A549 (cell line): ENCODE results near the gene DDX4. TPM values are rescaled to one million over a fixed set of nuclear protein-coding genes. Genes with fewer than 3 reads are reported as not detected.

Experiments
- ATAC-seq, 2 experiments: fragments of 200-7000 bp in 1 of 2; fragments of >200 bp in 1 of 2; cut with Nextera tagmentation in 1 of 2; cut with Tn5 transposase in 1 of 2; 3 replicates each; pipeline versions ENCODE4 v1.8.0 to v1.9.1; 2018 to 2020; ENCODE audit warnings: mild to moderate bottlenecking in 1 of 2, moderate library complexity in 1 of 2
- CTCF ChIA-PET: fragments of 300-600 bp; sonication (Branson Sonifier 250); formaldehyde crosslinking; extraction: SDS; loops from one replicate; lab custom pipeline; 2021; ENCODE audit warnings: antibody characterized with exemption, inconsistent platforms; lab: Yijun Ruan, JAX
- POLR2A ChIA-PET: fragments of 350-600 bp; formaldehyde crosslinking; extraction: SDS; loops from one replicate; lab custom pipeline; 2021; ENCODE audit warnings: antibody characterized with exemption, inconsistent platforms; lab: Yijun Ruan, JAX
- DNase-seq, 2 experiments: peaks; one replicate each; pipeline versions ENCODE4 v3.0.0 to v3.0.0-alpha.2; 2011 to 2016; ENCODE audit warnings: low read depth in 1 of 2, low spot score in 1 of 2
- FAIRE-seq: peaks from 2 replicates; lab custom pipeline; 2011; peaks lifted over from hg19 to GRCh38; lab: Jason Lieb, UNC
- H3K27ac ChIP-seq, 2 experiments: fragments of >200 bp; sonication (Bioruptor Twin); formaldehyde crosslinking; 3 replicates each; pipeline ENCODE4 v1.5.1; 2016 to 2017
- H3K4me1 ChIP-seq: fragments of >200 bp; sonication (Bioruptor Twin); formaldehyde crosslinking; 3 replicates; pipeline ENCODE4 v1.6.1; 2016
- H3K4me2 ChIP-seq: fragments of >200 bp; sonication (Bioruptor Twin); formaldehyde crosslinking; 3 replicates; pipeline ENCODE4 v1.6.1; 2016
- H3K4me3 ChIP-seq: fragments of >200 bp; sonication (Bioruptor Twin); formaldehyde crosslinking; 3 replicates; pipeline ENCODE4 v1.5.1; 2016
- H3K9me3 ChIP-seq: fragments of >200 bp; sonication (Bioruptor Twin); formaldehyde crosslinking; 3 replicates; pipeline ENCODE4 v1.6.1; 2016
- ATOH8 ChIP-seq: fragments of 250-450 bp; sonication (Bioruptor Pico); IDR thresholded peaks from 2 replicates; pipeline ENCODE4 v1.5.0; 2020; ENCODE audit warnings: low read depth, mild to moderate bottlenecking, moderate library complexity
- BCL3 ChIP-seq: fragments of >200 bp; sonication (Bioruptor Twin); formaldehyde crosslinking; IDR thresholded peaks from 3 replicates; pipeline ENCODE4 v1.6.1; 2016
- CBX8 ChIP-seq: fragments of 200-600 bp; sonication (generic); IDR thresholded peaks from 2 replicates; pipeline ENCODE4 v1.6.1; 2016
- CHD2 ChIP-seq: fragments of 150-350 bp; IDR thresholded peaks from 2 replicates; pipeline ENCODE4 v1.6.1; 2014; ENCODE audit warnings: low read length; ENCODE audit not compliant: partially characterized antibody
- E2F6 ChIP-seq: IDR thresholded peaks from 2 replicates; pipeline ENCODE4 v1.6.1; 2012; ENCODE audit warnings: low read depth, borderline replicate concordance
- EP300 ChIP-seq, 2 experiments: fragments of >200 bp; sonication (Bioruptor Twin); formaldehyde crosslinking; IDR thresholded peaks; 2 replicates in 1 of 2; 3 replicates in 1 of 2; pipeline ENCODE4 v1.6.1; 2016 to 2017
- ESRRA ChIP-seq: fragments of 150-350 bp; IDR thresholded peaks from 2 replicates; pipeline ENCODE4 v1.6.1; 2014; ENCODE audit warnings: mild to moderate bottlenecking, low read length, borderline replicate concordance
- FOSB ChIP-seq: fragments of 250-450 bp; sonication (Bioruptor Pico); IDR thresholded peaks from 2 replicates; pipeline ENCODE4 v1.5.0; 2020; ENCODE audit warnings: mild to moderate bottlenecking, moderate library complexity
- FOSL2 ChIP-seq, 2 experiments: fragments of 450-650 bp in 1 of 2; fragments of >200 bp in 1 of 2; sonication (Bioruptor Twin) in 1 of 2; formaldehyde crosslinking; IDR thresholded peaks; 2 replicates each; pipeline versions ENCODE4 v1.5.0 to v1.6.1; 2016 to 2020; ENCODE audit warnings: mild to moderate bottlenecking in 1 of 2, moderate library complexity in 1 of 2
- FOXS1 ChIP-seq: fragments of 250-450 bp; sonication (Bioruptor Pico); IDR thresholded peaks from 2 replicates; pipeline ENCODE4 v1.5.0; 2020; ENCODE audit warnings: mild to moderate bottlenecking, moderate library complexity
- GATA3 ChIP-seq: IDR thresholded peaks from 2 replicates; pipeline ENCODE4 v1.6.1; 2012; ENCODE audit warnings: borderline replicate concordance
- HDAC2 ChIP-seq: fragments of 200-600 bp; sonication (generic); IDR thresholded peaks from 2 replicates; pipeline ENCODE4 v1.6.1; 2016
- HMGXB4 ChIP-seq: fragments of 250-450 bp; sonication (Bioruptor Pico); IDR thresholded peaks from 2 replicates; pipeline ENCODE4 v1.5.0; 2021; ENCODE audit warnings: mild to moderate bottlenecking, moderate library complexity, borderline replicate concordance
- HOXA7 ChIP-seq: fragments of 250-450 bp; sonication (Bioruptor Pico); IDR thresholded peaks from 2 replicates; pipeline ENCODE4 v1.5.0; 2020; ENCODE audit warnings: mild to moderate bottlenecking, moderate library complexity
- HOXB5 ChIP-seq: fragments of 250-450 bp; sonication (Bioruptor Pico); IDR thresholded peaks from 2 replicates; pipeline ENCODE4 v1.5.0; 2020; ENCODE audit warnings: mild to moderate bottlenecking, moderate library complexity
- MAZ ChIP-seq: fragments of 150-350 bp; IDR thresholded peaks from 2 replicates; pipeline ENCODE4 v1.6.1; 2014; ENCODE audit warnings: antibody characterized with exemption, low read depth, low read length, borderline replicate concordance
- MYC ChIP-seq: IDR thresholded peaks from 2 replicates; pipeline ENCODE4 v1.6.1; 2012; ENCODE audit warnings: mild to moderate bottlenecking, inconsistent platforms, low read length, improper control_type of control experiment, borderline replicate concordance
- NPAS2 ChIP-seq: fragments of 250-450 bp; sonication (Bioruptor Pico); IDR thresholded peaks from 2 replicates; pipeline ENCODE4 v1.8.0; 2022; ENCODE audit warnings: mild to moderate bottlenecking, moderate library complexity, borderline replicate concordance
- PHF8 ChIP-seq: fragments of 200-600 bp; sonication (generic); IDR thresholded peaks from 2 replicates; pipeline ENCODE4 v1.6.1; 2016; ENCODE audit warnings: low read depth, mild to moderate bottlenecking, antibody characterized with exemption, moderate library complexity, borderline replicate concordance
- RFX5 ChIP-seq: fragments of 450-650 bp; IDR thresholded peaks from 2 replicates; pipeline ENCODE4 v1.7.1; 2014; ENCODE audit warnings: antibody characterized with exemption, mild to moderate bottlenecking, moderate library complexity
- SREBF2 ChIP-seq: fragments of 450-650 bp; IDR thresholded peaks from 2 replicates; pipeline ENCODE4 v1.6.1; 2014; ENCODE audit warnings: mild to moderate bottlenecking, moderate library complexity
- WGBS: methylation state at CpG from one replicate; pipeline ENCODE4 v1.1.6; 2017; ENCODE audit errors: missing lambda C conversion rate; 5-methylcytosine and 5-hydroxymethylcytosine counted together
- polyA plus RNA-seq, 4 experiments: library from polyadenylated mRNA; depleted of rRNA in 3 of 4; stranded (reverse); fragments of >200 nt; fragmentation: RNase III in 1 of 4; extraction: RNeasy Plus Mini Kit Qiagen cat#74134 plus additional on column Dnase treatment in 1 of 4; gene quantifications; 2 replicates in 3 of 4; 3 replicates in 1 of 4; pipeline ENCODE4 v1.2.3, GENCODE V29; 2011 to 2017

Gene DDX4
- polyA plus RNA-seq, 2 of the 4 experiments (the other 2 are of a cell fraction), result 0.09 TPM; not detected in 1

- Histone ChIP-seq H3K9me3 (no peaks in the 10 kb centered on the region), H3K4me3 (no peak overlapping the region)
- ATAC-seq (no peak), FAIRE-seq (no peak)
- TF ChIP-seq MAZ, result no peak
- no peak for TF ChIP-seq MYC
- TF ChIP-seq RFX5, result no peak
- no peak for TF ChIP-seq SREBF2
- TF ChIP-seq HOXB5, result no peak
- no peak for TF ChIP-seq FOSB (CRISPR knock-in tag)
- TF ChIP-seq PHF8, result no peak
- TF ChIP-seq FOSL2 (IDR thresholded peaks at IDR 0.05), result no peak
- no peak for TF ChIP-seq FOSL2 (CRISPR knock-in tag; IDR thresholded peaks at IDR 0.05)
- TF ChIP-seq FOXS1 (CRISPR knock-in tag), result no peak
- no peak for TF ChIP-seq EP300 (IDR thresholded peaks at IDR 0.05)
- no peak for TF ChIP-seq CHD2
- TF ChIP-seq CBX8, result no peak
- TF ChIP-seq, all 56 proteins: peak for 0
- 91% methylated on average over 2 of the region's 2 CpGs for WGBS
- H3K27ac ChIP-seq, result no peak overlapping the region
- H3K4me1 ChIP-seq, result no peaks in the 10 kb centered on the region; the same call in 2 of the 3 replicates
- DNase-seq, result no peak
- ChIA-PET POLR2A (no interaction called here), CTCF (no interaction called here)
- H3K4me2 ChIP-seq, result no peak overlapping the region
Measured at GRCh38 chr5:55763746-55764420, 26.0 kb downstream of the DDX4 start.

GRCh38 chr5:55768279-55768678, 30.4 kb downstream of the DDX4 start:
- TF ChIP-seq ESRRA, result no peak
- TF ChIP-seq RFX5, result no peak
- TF ChIP-seq FOSL2 (IDR thresholded peaks at IDR 0.05), result no peak
- no peak for TF ChIP-seq FOSL2 (CRISPR knock-in tag; IDR thresholded peaks at IDR 0.05)
- TF ChIP-seq ATOH8 (CRISPR knock-in tag), result no peak
- no peak for TF ChIP-seq PHF8
- no peak for TF ChIP-seq BCL3
- no peak for TF ChIP-seq NPAS2
- TF ChIP-seq HMGXB4 (CRISPR knock-in tag), result no peak
- TF ChIP-seq HDAC2, result no peak
- no peak for TF ChIP-seq E2F6
- no peak for TF ChIP-seq MYC
- no peak for TF ChIP-seq GATA3
- TF ChIP-seq HOXA7 (CRISPR knock-in tag), result no peak
- TF ChIP-seq, all 56 proteins: peak for 0
- H3K27ac ChIP-seq, result no peak overlapping the region
- no peak for ATAC-seq
- H3K4me2 ChIP-seq, result no peak overlapping the region
- CTCF ChIA-PET, result no interaction called here
- no peak for FAIRE-seq
- no peak for DNase-seq
- peaks cover 6% of the 10 kb centered on the region for H3K4me1 ChIP-seq
- WGBS, result 92% methylated on average over 2 of the region's 2 CpGs
- H3K9me3 ChIP-seq, result no peaks in the 10 kb centered on the region
- no peak overlapping the region for H3K4me3 ChIP-seq
- POLR2A ChIA-PET, result no interaction called here
